Stomach smooth muscle (tissue), 2 donors: ENCODE results near the gene CTRB2.
"Not testable (repeated sequence)": the region's sequence is repeated elsewhere in the genome, so short reads cannot be mapped to it uniquely, and the experiment has no call there.

Source experiments
- H3K27ac ChIP-seq: one replicate; pipeline ENCODE4 v1.7.0; 2013; ENCODE audit warnings: mild to moderate bottlenecking, low read length, inconsistent platforms
- H3K27me3 ChIP-seq, 2 donors: one replicate each; pipeline ENCODE4 v1.7.0; 2013; ENCODE audit warnings: low read length in 2 of 2; ENCODE audit not compliant: insufficient read depth in 2 of 2, control insufficient read depth in 1 of 2
- H3K36me3 ChIP-seq, 2 donors: one replicate each; pipeline ENCODE4 v1.7.0; 2013; ENCODE audit warnings: low read length in 2 of 2; ENCODE audit not compliant: control insufficient read depth in 2 of 2, insufficient read depth in 2 of 2
- H3K4me1 ChIP-seq: one replicate; pipeline ENCODE4 v1.7.0; 2013; ENCODE audit warnings: low read length; ENCODE audit not compliant: control insufficient read depth, insufficient read depth
- H3K4me3 ChIP-seq, 2 donors: one replicate each; pipeline ENCODE4 v1.7.0; 2013; ENCODE audit warnings: low read length in 2 of 2
- H3K9ac ChIP-seq, 2 donors: one replicate each; pipeline ENCODE4 v1.7.0; 2013; ENCODE audit warnings: low read length in 2 of 2, mild to moderate bottlenecking in 1 of 2
- H3K9me3 ChIP-seq, 2 donors: one replicate each; pipeline ENCODE4 v1.7.0; 2013; ENCODE audit warnings: low read length in 2 of 2; ENCODE audit not compliant: control insufficient read depth in 2 of 2
- donor health status: healthy.
- donor health status: Pancreatic carcinoma.

CTRB2 gene

GRCh38 chr16:75248536-75249380 lies 41.8 kb upstream of the CTRB2 start:
- H3K4me3 ChIP-seq = peak overlapping the region in 1 of 2 donors; percentile 22
- no peaks in the 10 kb centered on the region for H3K27me3 ChIP-seq
- peak overlapping the region in 1 of 2 donors; percentile 39 for H3K9ac ChIP-seq
- peak overlapping the region; percentile 95 for H3K27ac ChIP-seq
- H3K9me3 ChIP-seq = no peaks in the 10 kb centered on the region
- H3K36me3 ChIP-seq = no peaks in the 10 kb centered on the region
- peaks cover 91% of the 10 kb centered on the region for H3K4me1 ChIP-seq

- Histone ChIP-seq H3K27ac (peak overlapping the region; percentile 95), H3K4me3 (no peak overlapping the region), H3K36me3 (no peaks in the 10 kb centered on the region), H3K4me1 (peaks cover 90% of the 10 kb centered on the region), H3K9ac (peak overlapping the region; percentile 29 to 39), H3K27me3 (no peaks in the 10 kb centered on the region), H3K9me3 (no peaks in the 10 kb centered on the region)
These were observed 41.2 kb upstream of the CTRB2 start for GRCh38 chr16:75248142-75248535.

- Histone ChIP-seq H3K4me1 (peaks cover 84% of the 10 kb centered on the region), H3K27me3 (no peaks in the 10 kb centered on the region), H3K36me3 (peaks cover under 1 to 2% of the 10 kb centered on the region in 2 donors), H3K4me3 (no peak overlapping the region), H3K9ac (peak overlapping the region in 1 of 2 donors; percentile 21), H3K27ac (peak overlapping the region; percentile 95), H3K9me3 (no peaks in the 10 kb centered on the region)
These were observed 40.3 kb upstream of the CTRB2 start for GRCh38 chr16:75247249-75247648.

- Histone ChIP-seq H3K9me3 (no peaks in the 10 kb centered on the region), H3K27me3 (no peaks in the 10 kb centered on the region), H3K27ac (peak overlapping the region; percentile 95), H3K9ac (peak overlapping the region in 1 of 2 donors; percentile 53), H3K4me3 (no peak overlapping the region), H3K36me3 (peaks cover 4 to 6% of the 10 kb centered on the region in 2 donors), H3K4me1 (peaks cover 78% of the 10 kb centered on the region)
These were observed 39.7 kb upstream of the CTRB2 start for GRCh38 chr16:75246504-75247205.

GRCh38 chr16:75244844-75245758 lies 38.1 kb upstream of the CTRB2 start:
- peaks cover 80% of the 10 kb centered on the region for H3K4me1 ChIP-seq
- H3K9ac ChIP-seq = peak overlapping the region; percentile 53 to 66
- no peaks in the 10 kb centered on the region for H3K9me3 ChIP-seq
- peak overlapping the region in 1 of 2 donors; percentile 44 for H3K4me3 ChIP-seq
- H3K27me3 ChIP-seq = no peaks in the 10 kb centered on the region
- H3K36me3 ChIP-seq = peaks cover 11 to 15% of the 10 kb centered on the region in 2 donors
- H3K27ac ChIP-seq = peak overlapping the region; percentile 95

GRCh38 chr16:75244225-75244809 lies 37.4 kb upstream of the CTRB2 start:
- H3K36me3 ChIP-seq = peaks cover 11 to 15% of the 10 kb centered on the region in 2 donors

GRCh38 chr16:75243667-75244224 lies 36.8 kb upstream of the CTRB2 start:
- Histone ChIP-seq H3K4me3 (peak overlapping the region in 1 of 2 donors; percentile 29), H3K27me3 (no peaks in the 10 kb centered on the region), H3K36me3 (peaks cover 11 to 15% of the 10 kb centered on the region in 2 donors), H3K4me1 (peaks cover 80% of the 10 kb centered on the region), H3K9ac (no peak overlapping the region), H3K9me3 (no peaks in the 10 kb centered on the region), H3K27ac (peak overlapping the region; percentile 95)

More at GRCh38 chr16:75244225-75244809, 37.4 kb upstream of the CTRB2 start:
- peak overlapping the region in 1 of 2 donors; percentile 44 for H3K4me3 ChIP-seq
- H3K4me1 ChIP-seq = peaks cover 80% of the 10 kb centered on the region
- H3K27me3 ChIP-seq = no peaks in the 10 kb centered on the region
- peak overlapping the region; percentile 95 for H3K27ac ChIP-seq
- no peaks in the 10 kb centered on the region for H3K9me3 ChIP-seq
- peak overlapping the region; percentile 53 to 66 for H3K9ac ChIP-seq

- peaks cover 80% of the 10 kb centered on the region for H3K4me1 ChIP-seq
- not testable (repeated sequence) for H3K9ac ChIP-seq, H3K4me3 ChIP-seq, H3K9me3 ChIP-seq, H3K27ac ChIP-seq, H3K27me3 ChIP-seq
- H3K36me3 ChIP-seq = peaks cover 11 to 15% of the 10 kb centered on the region in 2 donors
These were observed 35.6 kb upstream of the CTRB2 start for GRCh38 chr16:75242436-75243078.

- peaks cover 80% of the 10 kb centered on the region for H3K4me1 ChIP-seq
- H3K36me3 ChIP-seq = peaks cover 11 to 15% of the 10 kb centered on the region in 2 donors
- no peaks in the 10 kb centered on the region for H3K9me3 ChIP-seq
- H3K9ac ChIP-seq = no peak overlapping the region
- H3K27ac ChIP-seq = no peak overlapping the region
- no peak overlapping the region for H3K4me3 ChIP-seq
- H3K27me3 ChIP-seq = no peaks in the 10 kb centered on the region
These were observed 35.0 kb upstream of the CTRB2 start for GRCh38 chr16:75241955-75242354.
